ENCODE data around the gene MYT1. TPM values are rescaled to one million over a fixed set of nuclear protein-coding genes. Genes with fewer than 3 reads are reported as not detected.

Gene MYT1
- total and polyA plus RNA-seq, 2 of the 13 experiments (the other 11 are each of a cell fraction or from before 2014, with no cell fraction given): 0.58 to 2.5 TPM

DNA sequence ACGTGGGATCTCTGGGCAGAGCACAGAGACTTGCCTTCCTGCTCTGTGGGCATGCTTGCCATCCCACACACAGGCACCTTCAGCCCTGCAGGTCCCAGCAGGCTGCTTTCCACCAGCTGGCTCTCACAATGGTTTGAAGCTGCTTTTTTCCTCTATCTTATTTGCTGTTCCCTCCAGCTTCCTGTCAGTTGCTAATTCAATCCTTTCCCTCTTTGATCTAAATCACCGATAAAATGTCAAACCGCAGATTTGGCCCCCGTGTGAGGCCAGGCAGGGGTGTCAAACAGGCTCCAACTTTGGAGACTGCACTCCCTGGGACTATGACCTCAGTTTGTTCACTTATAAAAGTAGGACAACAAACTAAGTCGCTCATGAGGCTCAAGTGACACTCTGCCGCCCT is 50.7 kb downstream of the MYT1 start (continued):
- TF ChIP-seq, protein P1, sequence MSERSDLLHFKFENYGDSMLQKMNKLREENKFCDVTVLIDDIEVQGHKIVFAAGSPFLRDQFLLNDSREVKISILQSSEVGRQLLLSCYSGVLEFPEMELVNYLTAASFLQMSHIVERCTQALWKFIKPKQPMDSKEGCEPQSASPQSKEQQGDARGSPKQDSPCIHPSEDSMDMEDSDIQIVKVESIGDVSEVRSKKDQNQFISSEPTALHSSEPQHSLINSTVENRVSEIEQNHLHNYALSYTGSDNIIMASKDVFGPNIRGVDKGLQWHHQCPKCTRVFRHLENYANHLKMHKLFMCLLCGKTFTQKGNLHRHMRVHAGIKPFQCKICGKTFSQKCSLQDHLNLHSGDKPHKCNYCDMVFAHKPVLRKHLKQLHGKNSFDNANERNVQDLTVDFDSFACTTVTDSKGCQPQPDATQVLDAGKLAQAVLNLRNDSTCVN (CRISPR knock-in tag; IDR thresholded peaks at IDR 0.05; ENCODE audit: borderline replicate concordance): no peak
- TF ChIP-seq, protein P2, sequence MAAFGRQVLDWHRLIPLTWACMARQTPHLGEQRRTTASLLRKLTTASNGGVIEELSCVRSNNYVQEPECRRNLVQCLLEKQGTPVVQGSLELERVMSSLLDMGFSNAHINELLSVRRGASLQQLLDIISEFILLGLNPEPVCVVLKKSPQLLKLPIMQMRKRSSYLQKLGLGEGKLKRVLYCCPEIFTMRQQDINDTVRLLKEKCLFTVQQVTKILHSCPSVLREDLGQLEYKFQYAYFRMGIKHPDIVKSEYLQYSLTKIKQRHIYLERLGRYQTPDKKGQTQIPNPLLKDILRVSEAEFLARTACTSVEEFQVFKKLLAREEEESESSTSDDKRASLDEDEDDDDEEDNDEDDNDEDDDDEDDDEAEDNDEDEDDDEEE (CRISPR knock-in tag; IDR thresholded peaks at IDR 0.05): 0 out of 2 replicates have a peak, but pooled peaks have one; percentile 29
- TF ChIP-seq ZNF7 (CRISPR knock-in tag; IDR thresholded peaks at IDR 0.05) (peak; percentile 89), ZNF550 (CRISPR knock-in tag; IDR thresholded peaks at IDR 0.05; ENCODE audit: borderline replicate concordance) (peak; percentile 22; the same call in 1 of the 2 replicates)
- TF ChIP-seq, protein P3, sequence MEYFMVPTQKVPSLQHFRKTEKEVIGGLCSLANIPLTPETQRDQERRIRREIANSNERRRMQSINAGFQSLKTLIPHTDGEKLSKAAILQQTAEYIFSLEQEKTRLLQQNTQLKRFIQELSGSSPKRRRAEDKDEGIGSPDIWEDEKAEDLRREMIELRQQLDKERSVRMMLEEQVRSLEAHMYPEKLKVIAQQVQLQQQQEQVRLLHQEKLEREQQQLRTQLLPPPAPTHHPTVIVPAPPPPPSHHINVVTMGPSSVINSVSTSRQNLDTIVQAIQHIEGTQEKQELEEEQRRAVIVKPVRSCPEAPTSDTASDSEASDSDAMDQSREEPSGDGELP (IDR thresholded peaks at IDR 0.05; ENCODE audit: borderline replicate concordance, low read depth): 0 out of 2 replicates have a peak, but pooled peaks have one; percentile 38
- TF ChIP-seq, protein P4, sequence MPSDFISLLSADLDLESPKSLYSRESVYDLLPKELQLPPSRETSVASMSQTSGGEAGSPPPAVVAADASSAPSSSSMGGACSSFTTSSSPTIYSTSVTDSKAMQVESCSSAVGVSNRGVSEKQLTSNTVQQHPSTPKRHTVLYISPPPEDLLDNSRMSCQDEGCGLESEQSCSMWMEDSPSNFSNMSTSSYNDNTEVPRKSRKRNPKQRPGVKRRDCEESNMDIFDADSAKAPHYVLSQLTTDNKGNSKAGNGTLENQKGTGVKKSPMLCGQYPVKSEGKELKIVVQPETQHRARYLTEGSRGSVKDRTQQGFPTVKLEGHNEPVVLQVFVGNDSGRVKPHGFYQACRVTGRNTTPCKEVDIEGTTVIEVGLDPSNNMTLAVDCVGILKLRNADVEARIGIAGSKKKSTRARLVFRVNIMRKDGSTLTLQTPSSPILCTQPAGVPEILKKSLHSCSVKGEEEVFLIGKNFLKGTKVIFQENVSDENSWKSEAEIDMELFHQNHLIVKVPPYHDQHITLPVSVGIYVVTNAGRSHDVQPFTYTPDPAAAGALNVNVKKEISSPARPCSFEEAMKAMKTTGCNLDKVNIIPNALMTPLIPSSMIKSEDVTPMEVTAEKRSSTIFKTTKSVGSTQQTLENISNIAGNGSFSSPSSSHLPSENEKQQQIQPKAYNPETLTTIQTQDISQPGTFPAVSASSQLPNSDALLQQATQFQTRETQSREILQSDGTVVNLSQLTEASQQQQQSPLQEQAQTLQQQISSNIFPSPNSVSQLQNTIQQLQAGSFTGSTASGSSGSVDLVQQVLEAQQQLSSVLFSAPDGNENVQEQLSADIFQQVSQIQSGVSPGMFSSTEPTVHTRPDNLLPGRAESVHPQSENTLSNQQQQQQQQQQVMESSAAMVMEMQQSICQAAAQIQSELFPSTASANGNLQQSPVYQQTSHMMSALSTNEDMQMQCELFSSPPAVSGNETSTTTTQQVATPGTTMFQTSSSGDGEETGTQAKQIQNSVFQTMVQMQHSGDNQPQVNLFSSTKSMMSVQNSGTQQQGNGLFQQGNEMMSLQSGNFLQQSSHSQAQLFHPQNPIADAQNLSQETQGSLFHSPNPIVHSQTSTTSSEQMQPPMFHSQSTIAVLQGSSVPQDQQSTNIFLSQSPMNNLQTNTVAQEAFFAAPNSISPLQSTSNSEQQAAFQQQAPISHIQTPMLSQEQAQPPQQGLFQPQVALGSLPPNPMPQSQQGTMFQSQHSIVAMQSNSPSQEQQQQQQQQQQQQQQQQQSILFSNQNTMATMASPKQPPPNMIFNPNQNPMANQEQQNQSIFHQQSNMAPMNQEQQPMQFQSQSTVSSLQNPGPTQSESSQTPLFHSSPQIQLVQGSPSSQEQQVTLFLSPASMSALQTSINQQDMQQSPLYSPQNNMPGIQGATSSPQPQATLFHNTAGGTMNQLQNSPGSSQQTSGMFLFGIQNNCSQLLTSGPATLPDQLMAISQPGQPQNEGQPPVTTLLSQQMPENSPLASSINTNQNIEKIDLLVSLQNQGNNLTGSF (CRISPR knock-in tag; IDR thresholded peaks at IDR 0.05): peak; percentile 29; the same call in 1 of the 2 replicates
- TF ChIP-seq, protein P5, sequence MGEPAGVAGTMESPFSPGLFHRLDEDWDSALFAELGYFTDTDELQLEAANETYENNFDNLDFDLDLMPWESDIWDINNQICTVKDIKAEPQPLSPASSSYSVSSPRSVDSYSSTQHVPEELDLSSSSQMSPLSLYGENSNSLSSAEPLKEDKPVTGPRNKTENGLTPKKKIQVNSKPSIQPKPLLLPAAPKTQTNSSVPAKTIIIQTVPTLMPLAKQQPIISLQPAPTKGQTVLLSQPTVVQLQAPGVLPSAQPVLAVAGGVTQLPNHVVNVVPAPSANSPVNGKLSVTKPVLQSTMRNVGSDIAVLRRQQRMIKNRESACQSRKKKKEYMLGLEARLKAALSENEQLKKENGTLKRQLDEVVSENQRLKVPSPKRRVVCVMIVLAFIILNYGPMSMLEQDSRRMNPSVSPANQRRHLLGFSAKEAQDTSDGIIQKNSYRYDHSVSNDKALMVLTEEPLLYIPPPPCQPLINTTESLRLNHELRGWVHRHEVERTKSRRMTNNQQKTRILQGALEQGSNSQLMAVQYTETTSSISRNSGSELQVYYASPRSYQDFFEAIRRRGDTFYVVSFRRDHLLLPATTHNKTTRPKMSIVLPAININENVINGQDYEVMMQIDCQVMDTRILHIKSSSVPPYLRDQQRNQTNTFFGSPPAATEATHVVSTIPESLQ (CRISPR knock-in tag; conservative IDR thresholded peaks at IDR 0.05): no peak
- TF ChIP-seq, protein P6, sequence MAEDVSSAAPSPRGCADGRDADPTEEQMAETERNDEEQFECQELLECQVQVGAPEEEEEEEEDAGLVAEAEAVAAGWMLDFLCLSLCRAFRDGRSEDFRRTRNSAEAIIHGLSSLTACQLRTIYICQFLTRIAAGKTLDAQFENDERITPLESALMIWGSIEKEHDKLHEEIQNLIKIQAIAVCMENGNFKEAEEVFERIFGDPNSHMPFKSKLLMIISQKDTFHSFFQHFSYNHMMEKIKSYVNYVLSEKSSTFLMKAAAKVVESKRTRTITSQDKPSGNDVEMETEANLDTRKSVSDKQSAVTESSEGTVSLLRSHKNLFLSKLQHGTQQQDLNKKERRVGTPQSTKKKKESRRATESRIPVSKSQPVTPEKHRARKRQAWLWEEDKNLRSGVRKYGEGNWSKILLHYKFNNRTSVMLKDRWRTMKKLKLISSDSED (CRISPR knock-in tag; IDR thresholded peaks at IDR 0.05): no peak
- TF ChIP-seq, protein P7, sequence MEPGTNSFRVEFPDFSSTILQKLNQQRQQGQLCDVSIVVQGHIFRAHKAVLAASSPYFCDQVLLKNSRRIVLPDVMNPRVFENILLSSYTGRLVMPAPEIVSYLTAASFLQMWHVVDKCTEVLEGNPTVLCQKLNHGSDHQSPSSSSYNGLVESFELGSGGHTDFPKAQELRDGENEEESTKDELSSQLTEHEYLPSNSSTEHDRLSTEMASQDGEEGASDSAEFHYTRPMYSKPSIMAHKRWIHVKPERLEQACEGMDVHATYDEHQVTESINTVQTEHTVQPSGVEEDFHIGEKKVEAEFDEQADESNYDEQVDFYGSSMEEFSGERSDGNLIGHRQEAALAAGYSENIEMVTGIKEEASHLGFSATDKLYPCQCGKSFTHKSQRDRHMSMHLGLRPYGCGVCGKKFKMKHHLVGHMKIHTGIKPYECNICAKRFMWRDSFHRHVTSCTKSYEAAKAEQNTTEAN (CRISPR knock-in tag; conservative IDR thresholded peaks at IDR 0.05): no peak
- TF ChIP-seq, protein P8, sequence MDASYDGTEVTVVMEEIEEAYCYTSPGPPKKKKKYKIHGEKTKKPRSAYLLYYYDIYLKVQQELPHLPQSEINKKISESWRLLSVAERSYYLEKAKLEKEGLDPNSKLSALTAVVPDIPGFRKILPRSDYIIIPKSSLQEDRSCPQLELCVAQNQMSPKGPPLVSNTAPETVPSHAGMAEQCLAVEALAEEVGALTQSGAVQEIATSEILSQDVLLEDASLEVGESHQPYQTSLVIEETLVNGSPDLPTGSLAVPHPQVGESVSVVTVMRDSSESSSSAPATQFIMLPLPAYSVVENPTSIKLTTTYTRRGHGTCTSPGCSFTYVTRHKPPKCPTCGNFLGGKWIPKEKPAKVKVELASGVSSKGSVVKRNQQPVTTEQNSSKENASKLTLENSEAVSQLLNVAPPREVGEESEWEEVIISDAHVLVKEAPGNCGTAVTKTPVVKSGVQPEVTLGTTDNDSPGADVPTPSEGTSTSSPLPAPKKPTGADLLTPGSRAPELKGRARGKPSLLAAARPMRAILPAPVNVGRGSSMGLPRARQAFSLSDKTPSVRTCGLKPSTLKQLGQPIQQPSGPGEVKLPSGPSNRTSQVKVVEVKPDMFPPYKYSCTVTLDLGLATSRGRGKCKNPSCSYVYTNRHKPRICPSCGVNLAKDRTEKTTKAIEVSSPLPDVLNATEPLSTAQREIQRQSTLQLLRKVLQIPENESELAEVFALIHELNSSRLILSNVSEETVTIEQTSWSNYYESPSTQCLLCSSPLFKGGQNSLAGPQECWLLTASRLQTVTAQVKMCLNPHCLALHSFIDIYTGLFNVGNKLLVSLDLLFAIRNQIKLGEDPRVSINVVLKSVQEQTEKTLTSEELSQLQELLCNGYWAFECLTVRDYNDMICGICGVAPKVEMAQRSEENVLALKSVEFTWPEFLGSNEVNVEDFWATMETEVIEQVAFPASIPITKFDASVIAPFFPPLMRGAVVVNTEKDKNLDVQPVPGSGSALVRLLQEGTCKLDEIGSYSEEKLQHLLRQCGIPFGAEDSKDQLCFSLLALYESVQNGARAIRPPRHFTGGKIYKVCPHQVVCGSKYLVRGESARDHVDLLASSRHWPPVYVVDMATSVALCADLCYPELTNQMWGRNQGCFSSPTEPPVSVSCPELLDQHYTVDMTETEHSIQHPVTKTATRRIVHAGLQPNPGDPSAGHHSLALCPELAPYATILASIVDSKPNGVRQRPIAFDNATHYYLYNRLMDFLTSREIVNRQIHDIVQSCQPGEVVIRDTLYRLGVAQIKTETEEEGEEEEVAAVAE (CRISPR knock-in tag; IDR thresholded peaks at IDR 0.05; ENCODE audit: borderline replicate concordance): no peak

Measured in HepG2 (cell line).